MCF 10A (cell line): ENCODE data around the gene LSMEM2. TPM values are rescaled to one million over a fixed set of nuclear protein-coding genes. Genes with fewer than 3 reads are reported as not detected.

Source experiments
- BruUV-seq: library from RNA; stranded (reverse); fragments of 400-500 nt; replicated peaks from 2 replicates; lab custom pipeline; 2021; lab: Mats Ljungman, UMichigan
- CTCF ChIA-PET: fragments of 300-600 bp; sonication (Branson Sonifier 250); formaldehyde crosslinking; extraction: SDS; loops from one replicate; lab custom pipeline; 2021; ENCODE audit warnings: antibody characterized with exemption, inconsistent platforms; lab: Yijun Ruan, JAX
- POLR2A ChIA-PET: fragments of 300-600, 350-650 bp; sonication (Branson Sonifier 250); formaldehyde crosslinking; extraction: SDS; loops from one replicate; lab custom pipeline; 2020; ENCODE audit warnings: antibody characterized with exemption, inconsistent platforms; lab: Yijun Ruan, JAX
- DNase-seq: peaks from one replicate; pipeline ENCODE4 v3.0.0-alpha.2; 2018; ENCODE audit not compliant: unreplicated experiment
- H3K27ac Mint-ChIP-seq: one replicate; pipeline ENCODE4 v1.8.0; 2022; ENCODE audit warnings: mild to moderate bottlenecking, low read depth, mixed read lengths; ENCODE audit not compliant: unreplicated experiment
- H3K27me3 Mint-ChIP-seq: one replicate; pipeline ENCODE4 v1.8.0; 2022; ENCODE audit warnings: mixed read lengths; ENCODE audit not compliant: insufficient read depth, unreplicated experiment
- H3K36me3 Mint-ChIP-seq: one replicate; pipeline ENCODE4 v1.8.0; 2022; ENCODE audit warnings: mild to moderate bottlenecking, moderate library complexity, mixed read lengths; ENCODE audit not compliant: insufficient read depth, unreplicated experiment
- H3K4me1 Mint-ChIP-seq: one replicate; pipeline ENCODE4 v1.8.0; 2022; ENCODE audit warnings: mixed read lengths; ENCODE audit not compliant: insufficient read depth, unreplicated experiment
- H3K4me3 Mint-ChIP-seq: one replicate; pipeline ENCODE4 v1.8.0; 2022; ENCODE audit warnings: mild to moderate bottlenecking, moderate library complexity, mixed read lengths; ENCODE audit not compliant: unreplicated experiment
- H3K9me3 Mint-ChIP-seq: one replicate; pipeline ENCODE4 v1.8.0; 2022; ENCODE audit warnings: mixed read lengths; ENCODE audit not compliant: unreplicated experiment
- intact Hi-C: fragments of 100-400 bp; cut with micrococcal nuclease; formaldehyde crosslinking; loops from 2 replicates; pipeline ENCODE4 v1.14.1; 2022
- total RNA-seq: library from RNA; stranded (reverse); gene quantifications from 2 replicates; pipeline ENCODE4 v1.2.3, GENCODE V29; 2022
- TF ChIP-seq, protein P1 (sequence below): fragments of 200-600 bp; IDR thresholded peaks from one replicate; pipeline ENCODE4 v1.8.0; 2022; ENCODE audit warnings: antibody characterized with exemption, mild to moderate bottlenecking; ENCODE audit not compliant: unreplicated experiment

The LSMEM2 gene
- total RNA-seq, 1 experiment from 2014 or later: not detected

DNA sequence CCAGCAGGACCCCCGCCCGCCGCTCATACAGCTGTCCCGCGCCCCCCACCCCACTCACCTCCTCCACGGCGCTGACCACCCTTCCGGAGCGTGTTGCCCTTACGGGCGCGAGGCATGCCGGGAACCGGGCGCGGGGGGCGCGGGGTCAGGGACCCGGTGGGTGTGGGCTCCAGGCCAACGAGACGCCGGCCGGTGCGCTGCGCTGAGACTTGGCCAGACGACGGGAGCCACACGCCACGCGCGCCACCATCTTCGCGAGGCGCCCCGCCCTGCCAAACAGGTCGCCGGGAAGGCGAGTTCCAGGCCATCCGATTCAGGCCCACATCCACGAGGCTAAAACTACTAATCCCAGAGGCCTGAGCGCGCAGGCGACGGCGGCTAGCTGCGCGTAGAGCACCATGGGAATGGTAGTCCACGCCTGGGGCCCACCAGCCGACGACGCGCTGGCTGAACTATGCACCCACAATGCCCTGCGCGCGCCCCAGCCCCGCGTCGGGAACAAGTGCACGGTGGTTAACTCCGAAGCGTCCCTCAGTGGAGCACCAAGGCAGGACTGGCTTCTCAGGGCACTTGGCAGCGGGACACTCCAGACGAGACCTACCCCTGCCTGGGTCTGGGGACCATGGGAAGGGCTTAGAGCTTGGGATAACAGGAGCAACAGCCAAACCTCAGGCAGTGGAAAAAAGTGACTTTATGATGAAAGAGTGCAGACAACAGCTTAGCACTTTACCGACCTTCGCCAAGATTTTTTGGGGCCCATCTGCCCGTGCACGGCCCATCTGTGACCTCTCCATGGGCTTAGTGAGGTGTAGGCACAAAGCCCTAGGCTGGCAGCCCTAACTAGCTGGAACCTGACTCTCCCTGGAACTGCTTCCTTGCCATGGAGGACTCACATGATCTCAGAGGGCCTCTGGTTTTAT lies 13.5 kb downstream of the LSMEM2 start, which contains the start of gene IFRD2:
Gene IFRD2, minus strand, starts transcription at position 271 of the 920 bp plus-strand sequence. Its CDS starts 155 bp downstream, at position 116.
- no peaks in the 10 kb centered on the region for H3K27me3 Mint-ChIP-seq
- TSS peak; percentile 77 for BruUV-seq
- H3K36me3 Mint-ChIP-seq: peaks cover 27% of the 10 kb centered on the region
- TF ChIP-seq, protein P1, sequence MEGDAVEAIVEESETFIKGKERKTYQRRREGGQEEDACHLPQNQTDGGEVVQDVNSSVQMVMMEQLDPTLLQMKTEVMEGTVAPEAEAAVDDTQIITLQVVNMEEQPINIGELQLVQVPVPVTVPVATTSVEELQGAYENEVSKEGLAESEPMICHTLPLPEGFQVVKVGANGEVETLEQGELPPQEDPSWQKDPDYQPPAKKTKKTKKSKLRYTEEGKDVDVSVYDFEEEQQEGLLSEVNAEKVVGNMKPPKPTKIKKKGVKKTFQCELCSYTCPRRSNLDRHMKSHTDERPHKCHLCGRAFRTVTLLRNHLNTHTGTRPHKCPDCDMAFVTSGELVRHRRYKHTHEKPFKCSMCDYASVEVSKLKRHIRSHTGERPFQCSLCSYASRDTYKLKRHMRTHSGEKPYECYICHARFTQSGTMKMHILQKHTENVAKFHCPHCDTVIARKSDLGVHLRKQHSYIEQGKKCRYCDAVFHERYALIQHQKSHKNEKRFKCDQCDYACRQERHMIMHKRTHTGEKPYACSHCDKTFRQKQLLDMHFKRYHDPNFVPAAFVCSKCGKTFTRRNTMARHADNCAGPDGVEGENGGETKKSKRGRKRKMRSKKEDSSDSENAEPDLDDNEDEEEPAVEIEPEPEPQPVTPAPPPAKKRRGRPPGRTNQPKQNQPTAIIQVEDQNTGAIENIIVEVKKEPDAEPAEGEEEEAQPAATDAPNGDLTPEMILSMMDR: no peak
- ChIA-PET POLR2A (interaction anchor here (0.6 to 2.9 kb wide), 28 partner anchors 9 to 1380 kb away, joined by 3 to 22 read pairs (median 4); partner anchors contain the start of genes CYB561D2, GNAI2, HYAL2 and KLHDC8B), CTCF (interaction anchor here (0.7 to 6.2 kb wide), 6 partner anchors 8 to 100 kb away, joined by 3 to 38 read pairs (median 4); partner anchors contain the start of gene HYAL2)
- peak within 1 kb of the TSS; percentile 96 for H3K4me3 Mint-ChIP-seq
- H3K9me3 Mint-ChIP-seq: no peaks in the 10 kb centered on the region
- DNase-seq: peak; percentile 97
- H3K27ac Mint-ChIP-seq: peak within 1 kb of the TSS; percentile 93
- intact Hi-C loops: no loop called here
- H3K4me1 Mint-ChIP-seq: peaks cover 14% of the 10 kb centered on the region

DNA sequence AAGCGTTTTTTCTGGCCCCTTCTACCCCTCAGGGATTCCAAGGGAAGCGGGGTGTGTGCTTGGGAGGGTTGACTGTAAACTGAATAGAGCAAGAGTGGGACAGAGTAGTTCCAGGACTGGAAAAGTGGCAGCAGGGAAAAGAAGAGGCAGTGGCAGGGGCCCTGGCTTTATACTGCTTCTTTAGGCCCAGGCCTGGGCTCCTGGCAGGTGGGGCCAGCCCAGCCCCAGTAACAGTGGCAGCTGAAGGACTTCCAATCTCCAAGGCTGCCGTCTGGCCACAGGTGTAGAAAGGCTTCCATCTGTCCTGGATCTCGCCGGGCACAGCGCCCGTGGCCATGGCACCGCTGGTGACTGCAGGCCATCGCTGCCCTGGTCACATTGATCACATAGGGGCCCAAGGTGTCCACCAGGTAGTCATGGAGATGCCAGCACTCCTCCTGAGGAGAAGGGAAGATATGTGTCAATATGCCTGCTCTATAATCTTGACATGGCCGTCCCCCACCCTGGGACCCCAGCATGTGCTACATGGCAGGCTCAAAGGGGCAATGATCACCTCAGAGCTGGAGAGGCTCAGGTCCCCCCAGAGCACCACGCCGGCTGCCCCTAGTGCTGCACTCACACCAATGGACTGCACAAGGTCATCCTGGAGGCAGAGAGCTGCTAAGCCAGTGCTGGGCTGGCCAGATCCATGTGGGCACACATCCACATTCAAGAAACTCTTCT lies 14.4 kb downstream of the LSMEM2 start:
- no TSS peak for BruUV-seq
- Mint-ChIP-seq H3K27me3 (no peaks in the 10 kb centered on the region), H3K4me3 (peak overlapping the region; percentile 96), H3K4me1 (peaks cover 19% of the 10 kb centered on the region), H3K36me3 (peaks cover 21% of the 10 kb centered on the region), H3K27ac (peak overlapping the region; percentile 93), H3K9me3 (no peaks in the 10 kb centered on the region)
- ChIA-PET CTCF (interaction anchor here (0.8 to 6.2 kb wide), 3 partner anchors 9 to 46 kb away, joined by 4 to 38 read pairs (median 5); partner anchors contain the start of gene HYAL2), POLR2A (interaction anchor here (0.7 to 2.9 kb wide), 12 partner anchors 10 to 57 kb away, joined by 3 to 22 read pairs (median 12); partner anchors contain the start of genes GNAI2, HYAL2, LSMEM2 and TUSC2)
- TF ChIP-seq, protein P1: no peak
- intact Hi-C loops: no loop called here
- no peak for DNase-seq

DNA sequence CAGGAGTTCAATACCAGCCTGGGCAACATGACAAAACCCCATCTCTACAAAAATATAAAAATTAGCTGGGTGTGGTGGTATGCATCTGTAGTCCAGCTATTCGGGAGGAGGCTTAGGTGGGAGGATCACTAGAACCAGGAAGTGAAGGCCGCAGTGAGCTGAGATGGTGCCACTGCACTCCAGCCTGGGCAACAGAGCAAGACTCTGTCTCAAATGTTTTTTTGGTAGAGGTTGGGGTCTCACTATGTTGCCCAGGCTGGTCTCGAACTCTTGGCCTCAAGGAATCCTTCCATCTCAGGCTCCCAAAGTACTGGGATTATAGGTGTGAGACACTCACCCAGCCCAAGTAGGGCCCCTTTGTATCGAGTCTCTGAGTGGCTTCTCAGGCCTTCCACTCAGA lies 15.2 kb downstream of the LSMEM2 start:
- no peak for DNase-seq
- CTCF ChIA-PET: interaction anchor here (0.6 kb wide), 1 partner anchor 17 kb away, joined by 4 read pairs; no protein-coding TSS in a partner anchor
- H3K36me3 Mint-ChIP-seq: peaks cover 13% of the 10 kb centered on the region
- POLR2A ChIA-PET: interaction anchor here (0.7 to 2.9 kb wide), 3 partner anchors 43 to 58 kb away, joined by 3 to 22 read pairs (median 3); partner anchors contain the start of gene GNAI2
- no peak overlapping the region for H3K4me3 Mint-ChIP-seq
- BruUV-seq: no TSS peak
- intact Hi-C loops: no loop called here
- TF ChIP-seq, protein P1: no peak
- H3K27ac Mint-ChIP-seq: no peak overlapping the region
- peaks cover 21% of the 10 kb centered on the region for H3K4me1 Mint-ChIP-seq
- H3K9me3 Mint-ChIP-seq: no peaks in the 10 kb centered on the region
- H3K27me3 Mint-ChIP-seq: no peaks in the 10 kb centered on the region
